GM19328 (cell line): Measurements from ENCODE around the gene TRIM9.
"Not testable (repeated sequence)": the region's sequence is repeated elsewhere in the genome, so short reads cannot be mapped to it uniquely, and the experiment has no call there.

Experiments used
- ATAC-seq: cut with Tn5 transposase; IDR thresholded peaks from one replicate; pipeline ENCODE4 v1.9.1; 2021; ENCODE audit warnings: mild to moderate bottlenecking, moderate library complexity; ENCODE audit not compliant: unreplicated experiment

Gene TRIM9

GRCh38 chr14:51006324-51006723 lies 88.6 kb downstream of the TRIM9 start:
- ATAC-seq, result no peak

GRCh38 chr14:51004801-51005526 lies 89.9 kb downstream of the TRIM9 start:
- no peak for ATAC-seq

GRCh38 chr14:51004352-51004800 lies 90.5 kb downstream of the TRIM9 start:
- ATAC-seq, result no peak

GRCh38 chr14:51002406-51002999 lies 92.4 kb downstream of the TRIM9 start:
- ATAC-seq, result no peak

GRCh38 chr14:51000566-51000965 lies 94.3 kb downstream of the TRIM9 start:
- no peak for ATAC-seq

GRCh38 chr14:50999726-51000125 lies 95.2 kb downstream of the TRIM9 start:
- no peak for ATAC-seq

GRCh38 chr14:50998612-50999011 lies 96.3 kb downstream of the TRIM9 start:
- ATAC-seq, result no peak

- no peak for ATAC-seq
Observed at GRCh38 chr14:50997712-50998111, 97.2 kb downstream of the TRIM9 start.

- not testable (repeated sequence) for ATAC-seq
Observed at GRCh38 chr14:50994158-50994557, 100.7 kb downstream of the TRIM9 start.

- no peak for ATAC-seq
Observed at GRCh38 chr14:50985859-50986331, 109.0 kb downstream of the TRIM9 start.

- no peak for ATAC-seq
Observed at GRCh38 chr14:50985124-50985858, 109.6 kb downstream of the TRIM9 start.

- no peak for ATAC-seq
Observed at GRCh38 chr14:50984036-50984710, 110.7 kb downstream of the TRIM9 start.

- no peak for ATAC-seq
Observed at GRCh38 chr14:50979941-50980850, 114.7 kb downstream of the TRIM9 start.

- peak; percentile 76 for ATAC-seq
Observed at GRCh38 chr14:50978888-50979287, 116.0 kb downstream of the TRIM9 start.

- ATAC-seq, result no peak
Observed at GRCh38 chr14:50978529-50978871, 116.4 kb downstream of the TRIM9 start.

- no peak for ATAC-seq
Observed at GRCh38 chr14:50977863-50978528, 116.9 kb downstream of the TRIM9 start.

- no peak for ATAC-seq
Observed at GRCh38 chr14:50974118-50974517, 120.8 kb downstream of the TRIM9 start.

- no peak for ATAC-seq
Observed at GRCh38 chr14:50972734-50973133, 122.2 kb downstream of the TRIM9 start.

- ATAC-seq, result no peak
Observed at GRCh38 chr14:50970886-50971781, 123.8 kb downstream of the TRIM9 start.
